Spleen (tissue), 11 donors: ENCODE measurements around the gene ERCC2. TPM values are rescaled to one million over a fixed set of nuclear protein-coding genes. Genes with fewer than 3 reads are reported as not detected.

Experiments
- DNase-seq: peaks from one replicate; pipeline ENCODE4 v3.0.0-alpha.2; 2020
- H3K27ac ChIP-seq, 8 donors: fragments of 200-600 bp; sonication (generic) in 7 of 8; 1 replicate in 4 of 8; 2 replicates in 4 of 8; pipeline versions ENCODE4 v1.5.0 to v1.8.0; 2016 to 2021; ENCODE audit warnings: inconsistent platforms in 4 of 8, mild to moderate bottlenecking in 4 of 8, moderate library complexity in 1 of 8
- H3K27me3 ChIP-seq, 7 donors: fragments of 200-600 bp; sonication (generic) in 6 of 7; replicated peaks in 1 of 7; 1 replicate in 4 of 7; 2 replicates in 3 of 7; pipeline versions ENCODE4 v1.5.0 to v1.8.0; 2016 to 2021; ENCODE audit warnings: inconsistent platforms in 3 of 7, mild to moderate bottlenecking in 1 of 7
- H3K36me3 ChIP-seq, 6 donors: fragments of 200-600 bp; sonication (generic) in 5 of 6; 1 replicate in 4 of 6; 2 replicates in 2 of 6; pipeline versions ENCODE4 v1.5.0 to v1.8.0; 2016 to 2021; ENCODE audit warnings: inconsistent platforms in 2 of 6
- H3K4me1 ChIP-seq, 6 donors: fragments of 200-600 bp; sonication (generic) in 5 of 6; 1 replicate in 3 of 6; 2 replicates in 3 of 6; pipeline versions ENCODE4 v1.5.0 to v1.8.0; 2016 to 2021; ENCODE audit warnings: inconsistent platforms in 3 of 6
- H3K4me3 ChIP-seq, 8 donors: fragments of 200-600 bp; sonication (generic) in 7 of 8; 1 replicate in 4 of 8; 2 replicates in 4 of 8; pipeline versions ENCODE4 v1.5.0 to v1.8.0; 2016 to 2021; ENCODE audit warnings: inconsistent platforms in 4 of 8, mild to moderate bottlenecking in 4 of 8, moderate library complexity in 2 of 8
- H3K9me3 ChIP-seq, 8 donors: fragments of 200-600 bp; sonication (generic) in 7 of 8; 1 replicate in 4 of 8; 2 replicates in 4 of 8; pipeline versions ENCODE4 v1.5.0 to v1.8.0; 2016 to 2021; ENCODE audit warnings: inconsistent platforms in 4 of 8
- CTCF ChIP-seq, 11 experiments: fragments of 200-600 bp in 7 of 11; fragments of 450-650 bp in 4 of 11; sonication (generic) in 4 of 11; IDR thresholded peaks in 8 of 11; conservative IDR thresholded peaks in 3 of 11; 1 replicate in 7 of 11; 2 replicates in 4 of 11; pipeline versions ENCODE4 v1.4.0 to v1.8.0; 2016 to 2021; ENCODE audit warnings: antibody characterized with exemption in 11 of 11, inconsistent platforms in 4 of 11, mild to moderate bottlenecking in 1 of 11
- POLR2A ChIP-seq, 3 donors: fragments of 450-650 bp; IDR thresholded peaks; one replicate each; pipeline ENCODE4 v1.5.1; 2017; ENCODE audit warnings: antibody characterized with exemption in 3 of 3, mild to moderate bottlenecking in 1 of 3
- POLR2AphosphoS5 ChIP-seq, 3 donors: sonication (generic); formaldehyde crosslinking; IDR thresholded peaks; one replicate each; pipeline ENCODE4 v1.5.1; 2017; ENCODE audit warnings: antibody characterized with exemption in 3 of 3
- WGBS, 5 donors: extraction: QIAGEN DNeasy Blood & Tissue Kit in 3 of 5; methylation state at CpG; one replicate each; pipeline versions ENCODE4 v1.1.5 to v1.1.7; 2013 to 2018; 5-methylcytosine and 5-hydroxymethylcytosine counted together
- intact Hi-C: fragments of 100-400 bp; cut with DNase I; formaldehyde crosslinking; loops from one replicate; pipeline ENCODE4 v1.15.0; 2023; ENCODE audit warnings: low total_unique reads
- polyA plus RNA-seq, 3 donors: library from polyadenylated mRNA; stranded (reverse); fragments of 200-250 nt; gene quantifications; one replicate each; pipeline ENCODE4 v1.2.1, GENCODE V29; 2013
- total RNA-seq, 7 donors: library from RNA; depleted of rRNA in 3 of 7; stranded (reverse); fragments of >200 nt in 3 of 7; fragmentation: NEBNext Ultra II Directional in 4 of 7; extraction: Animal tissue kit (Norgen Biotek cat#: 25700) in 4 of 7; gene quantifications; one replicate each; pipeline versions ENCODE4 v1.1.0 to v1.2.1, GENCODE V29; 2016 to 2021
- donor health status: healthy with polysubstance abuse.
- donor health status: DM: no; HTN: no; CAD: no; lungs with moderate emphysema.
- donor health status: DM: no; HTN: no; CAD: no.
- donor health status: Bipolar disorder and iron deficiency.
- donor health status: healthy.
- donor health status: DM: no; HTN: no; CAD: no.
- donor health status: DM: yes; HTN: yes; CAD: no.

Gene ERCC2
- total and polyA plus RNA-seq, 10 donors: 11.5 to 22.1 (median 16.0) TPM

GRCh38 chr19:45368737-45369340 lies 1.5 kb downstream of the ERCC2 start:
- H3K27ac ChIP-seq: no peak overlapping the region
- TF ChIP-seq POLR2A (IDR thresholded peaks at IDR 0.05): no peak
- TF ChIP-seq POLR2AphosphoS5 (IDR thresholded peaks at IDR 0.05): no peak
- TF ChIP-seq CTCF (IDR thresholded peaks at IDR 0.05 in 8 of 11, conservative IDR thresholded peaks at IDR 0.05 in 3 of 11): no peak
- intact Hi-C loops: no loop called here
- H3K36me3 ChIP-seq: peaks cover 0 to 22% (median 8%) of the 10 kb centered on the region in 6 donors
- H3K4me1 ChIP-seq: peaks cover 0 to 32% (median 19%) of the 10 kb centered on the region in 6 donors
- H3K9me3 ChIP-seq: no peaks in the 10 kb centered on the region
- no peak for DNase-seq
- H3K4me3 ChIP-seq: no peak overlapping the region
- 88 to 95% (median 90%) methylated on average over 11 of the region's 11 CpGs for WGBS, 5 donors
- no peaks in the 10 kb centered on the region for H3K27me3 ChIP-seq

GRCh38 chr19:45368127-45368526 lies 2.2 kb downstream of the ERCC2 start:
- whole genome bisulfite sequencing, 5 donors: 92 to 96% (median 95%) methylated on average over 4 of the region's 4 CpGs
- H3K36me3 ChIP-seq: peaks cover 0 to 29% (median 14%) of the 10 kb centered on the region in 6 donors
- DNase-seq: no peak
- intact Hi-C loops: no loop called here
- H3K4me1 ChIP-seq: peaks cover 0 to 32% (median 19%) of the 10 kb centered on the region in 6 donors
- TF ChIP-seq POLR2AphosphoS5 (IDR thresholded peaks at IDR 0.05) (no peak), POLR2A (IDR thresholded peaks at IDR 0.05) (no peak)
- no peaks in the 10 kb centered on the region for H3K9me3 ChIP-seq
- H3K27me3 ChIP-seq: no peaks in the 10 kb centered on the region
- no peak overlapping the region for H3K4me3 ChIP-seq
- H3K27ac ChIP-seq: no peak overlapping the region

DNA sequence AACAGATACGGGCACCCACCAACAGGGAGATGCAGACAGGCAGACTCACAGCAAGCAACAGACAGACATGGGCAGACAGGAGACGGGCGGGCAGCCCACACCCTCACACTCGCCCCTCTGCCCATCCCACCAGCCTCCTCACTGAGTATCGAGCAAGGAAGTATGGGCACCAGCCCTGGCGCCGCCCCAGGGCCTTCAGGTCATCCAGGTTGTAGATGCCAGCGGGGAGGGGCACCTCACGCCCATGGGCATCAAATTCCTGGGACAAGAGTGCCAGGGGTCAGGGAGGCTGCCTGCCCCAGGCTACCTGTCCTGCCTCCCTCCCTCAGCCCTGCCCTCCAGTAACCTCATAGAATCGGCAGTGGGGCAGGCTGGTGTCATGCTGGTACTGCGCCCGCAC lies 5.7 kb downstream of the ERCC2 start:
- Histone ChIP-seq H3K27me3 (no peaks in the 10 kb centered on the region), H3K4me1 (peaks cover 0 to 18% (median 10%) of the 10 kb centered on the region in 6 donors), H3K27ac (no peak overlapping the region), H3K9me3 (no peaks in the 10 kb centered on the region), H3K36me3 (peaks cover 0 to 63% (median 24%) of the 10 kb centered on the region in 6 donors), H3K4me3 (no peak overlapping the region)
- DNase-seq: no peak
- no peak for TF ChIP-seq POLR2AphosphoS5 (IDR thresholded peaks at IDR 0.05)
- no peak for TF ChIP-seq CTCF (IDR thresholded peaks at IDR 0.05 in 8 of 11, conservative IDR thresholded peaks at IDR 0.05 in 3 of 11)
- no peak for TF ChIP-seq POLR2A (IDR thresholded peaks at IDR 0.05)
- WGBS, 5 donors: 87 to 100% (median 90%) methylated on average over 10 to 12 of the region's 12 CpGs
- intact Hi-C loops: no loop called here

- Histone ChIP-seq H3K27me3 (no peaks in the 10 kb centered on the region), H3K9me3 (no peaks in the 10 kb centered on the region), H3K27ac (no peak overlapping the region), H3K36me3 (peaks cover 0 to 70% (median 24%) of the 10 kb centered on the region in 6 donors), H3K4me1 (peaks cover 0 to 10% (median 4%) of the 10 kb centered on the region in 6 donors), H3K4me3 (no peak overlapping the region)
- WGBS, 5 donors: 92 to 98% (median 93%) methylated on average over 26 to 44 of the region's 44 CpGs
- DNase-seq: no peak
- TF ChIP-seq CTCF (IDR thresholded peaks at IDR 0.05 in 8 of 11, conservative IDR thresholded peaks at IDR 0.05 in 3 of 11) (no peak), POLR2A (IDR thresholded peaks at IDR 0.05) (no peak), POLR2AphosphoS5 (IDR thresholded peaks at IDR 0.05) (no peak)
- intact Hi-C loops: no loop called here
Measured at GRCh38 chr19:45363861-45364459, 6.4 kb downstream of the ERCC2 start.
